Activated naive CD4-positive, alpha-beta T cell treated with anti-CD3 and anti-CD28 coated beads, Interleukin-2, amount 50 U/mL, for 72 hours (primary cell): ENCODE results near the gene TFDP1. TPM values are rescaled to one million over a fixed set of nuclear protein-coding genes. Genes with fewer than 3 reads are reported as not detected.

Source experiments
- ATAC-seq, 2 donors: fragments of 150-1000 bp; cut with Tn5 transposase; 2 replicates each; pipeline ENCODE4 v1.10.0; 2021; ENCODE audit warnings: mild to moderate bottlenecking in 2 of 2, moderate library complexity in 2 of 2
- DNase-seq, 2 donors: peaks; one replicate each; pipeline ENCODE4 v3.0.0; 2021 to 2022; ENCODE audit warnings: low spot score in 2 of 2
- H3K27ac Mint-ChIP-seq, 2 donors: one replicate each; pipeline ENCODE4 v1.8.0; 2022; ENCODE audit warnings: mild to moderate bottlenecking in 2 of 2, mixed read lengths in 2 of 2
- H3K36me3 Mint-ChIP-seq, 2 donors: one replicate each; pipeline ENCODE4 v1.8.0; 2022; ENCODE audit warnings: mixed read lengths in 2 of 2
- H3K9me3 Mint-ChIP-seq, 2 donors: one replicate each; pipeline ENCODE4 v1.8.0; 2022; ENCODE audit warnings: mixed read lengths in 2 of 2
- total RNA-seq, 2 donors: library from RNA; stranded (reverse); gene quantifications; one replicate each; pipeline ENCODE4 v1.2.3, GENCODE V29; 2022

TFDP1 gene
- total RNA-seq, 2 donors from 2014 or later, result 95.1 to 173 TPM

GRCh38 chr13:113628291-113629270 lies 44.0 kb downstream of the TFDP1 start:
- Mint-ChIP-seq H3K36me3 (peaks cover 30 to 44% of the 10 kb centered on the region in 2 donors), H3K27ac (peak overlapping the region in 1 of 2 donors; percentile 67), H3K9me3 (no peaks in the 10 kb centered on the region)
- DNase-seq (no peak), ATAC-seq (no peak)

GRCh38 chr13:113629866-113630265 lies 45.3 kb downstream of the TFDP1 start:
- no peak for DNase-seq
- Mint-ChIP-seq H3K9me3 (no peaks in the 10 kb centered on the region), H3K27ac (no peak overlapping the region), H3K36me3 (peaks cover 22 to 43% of the 10 kb centered on the region in 2 donors)
- no peak for ATAC-seq

- Mint-ChIP-seq H3K27ac (no peak overlapping the region), H3K9me3 (no peaks in the 10 kb centered on the region)
- ATAC-seq, result no peak
Measured at GRCh38 chr13:113630296-113630695, 45.7 kb downstream of the TFDP1 start.

GRCh38 chr13:113630804-113631203 lies 46.3 kb downstream of the TFDP1 start:
- ATAC-seq, result no peak
- H3K36me3 Mint-ChIP-seq, result peaks cover 20 to 46% of the 10 kb centered on the region in 2 donors
- peak overlapping the region; percentile 5 to 65 for H3K27ac Mint-ChIP-seq
- H3K9me3 Mint-ChIP-seq, result no peaks in the 10 kb centered on the region
- no peak for DNase-seq

More at GRCh38 chr13:113630296-113630695, 45.7 kb downstream of the TFDP1 start:
- DNase-seq, result no peak
- H3K36me3 Mint-ChIP-seq, result peaks cover 20 to 43% of the 10 kb centered on the region in 2 donors

GRCh38 chr13:113631341-113632095 lies 47.0 kb downstream of the TFDP1 start:
- Mint-ChIP-seq H3K9me3 (no peaks in the 10 kb centered on the region), H3K27ac (peak overlapping the region in 1 of 2 donors; percentile 5), H3K36me3 (peaks cover 20 to 46% of the 10 kb centered on the region in 2 donors)
- ATAC-seq (no peak), DNase-seq (no peak)

- Mint-ChIP-seq H3K27ac (no peak overlapping the region), H3K9me3 (no peaks in the 10 kb centered on the region), H3K36me3 (peaks cover 24 to 52% of the 10 kb centered on the region in 2 donors)
- ATAC-seq, result no peak
- DNase-seq, result no peak
Measured at GRCh38 chr13:113632706-113633484, 48.3 kb downstream of the TFDP1 start.

GRCh38 chr13:113633485-113633873 lies 48.9 kb downstream of the TFDP1 start:
- H3K9me3 Mint-ChIP-seq, result no peaks in the 10 kb centered on the region
- H3K36me3 Mint-ChIP-seq, result peaks cover 29 to 57% of the 10 kb centered on the region in 2 donors
- ATAC-seq (no peak), DNase-seq (no peak)
- peak overlapping the region in 1 of 2 donors; percentile 94 for H3K27ac Mint-ChIP-seq

GRCh38 chr13:113634279-113635047 lies 49.9 kb downstream of the TFDP1 start:
- Mint-ChIP-seq H3K27ac (peak overlapping the region; percentile 39 to 94), H3K36me3 (peaks cover 34 to 53% of the 10 kb centered on the region in 2 donors), H3K9me3 (no peaks in the 10 kb centered on the region)
- ATAC-seq (no peak), DNase-seq (no peak)

GRCh38 chr13:113635048-113635420 lies 50.5 kb downstream of the TFDP1 start:
- H3K27ac Mint-ChIP-seq, result peak overlapping the region in 1 of 2 donors; percentile 44
- no peaks in the 10 kb centered on the region for H3K9me3 Mint-ChIP-seq
- peaks cover 39 to 53% of the 10 kb centered on the region in 2 donors for H3K36me3 Mint-ChIP-seq
- DNase-seq (no peak), ATAC-seq (no peak)

- no peak for ATAC-seq
- Mint-ChIP-seq H3K9me3 (no peaks in the 10 kb centered on the region), H3K27ac (no peak overlapping the region), H3K36me3 (peaks cover 46 to 54% of the 10 kb centered on the region in 2 donors)
- no peak for DNase-seq
Measured at GRCh38 chr13:113635709-113636108, 51.2 kb downstream of the TFDP1 start.

GRCh38 chr13:113636266-113636963 lies 51.9 kb downstream of the TFDP1 start:
- ATAC-seq, result no peak
- H3K36me3 Mint-ChIP-seq, result peaks cover 47 to 53% of the 10 kb centered on the region in 2 donors
- DNase-seq, result peak in 1 of 2 donors; percentile 33
- no peaks in the 10 kb centered on the region for H3K9me3 Mint-ChIP-seq
- peak overlapping the region in 1 of 2 donors; percentile 38 for H3K27ac Mint-ChIP-seq

GRCh38 chr13:113637262-113638160 lies 53.0 kb downstream of the TFDP1 start:
- ATAC-seq (no peak), DNase-seq (peak in 1 of 2 donors; percentile 20)
- no peak overlapping the region for H3K27ac Mint-ChIP-seq
- H3K9me3 Mint-ChIP-seq, result no peaks in the 10 kb centered on the region
- H3K36me3 Mint-ChIP-seq, result peaks cover 52 to 53% of the 10 kb centered on the region in 2 donors

- no peak for ATAC-seq
- H3K36me3 Mint-ChIP-seq, result peaks cover 48 to 49% of the 10 kb centered on the region in 2 donors
- no peaks in the 10 kb centered on the region for H3K9me3 Mint-ChIP-seq
- no peak overlapping the region for H3K27ac Mint-ChIP-seq
- no peak for DNase-seq
Measured at GRCh38 chr13:113638173-113638746, 53.7 kb downstream of the TFDP1 start.

GRCh38 chr13:113638806-113639205 lies 54.3 kb downstream of the TFDP1 start:
- Mint-ChIP-seq H3K9me3 (no peaks in the 10 kb centered on the region), H3K36me3 (peaks cover 44 to 48% of the 10 kb centered on the region in 2 donors), H3K27ac (no peak overlapping the region)
- DNase-seq (no peak), ATAC-seq (no peak)
